Testis (tissue), 2 donors: ENCODE results near the gene PLEKHM2.

Source experiments
- CTCF ChIP-seq, 3 experiments: fragments of 450-650 bp in 2 of 3; fragments of 200-600 bp in 1 of 3; sonication (generic) in 1 of 3; IDR thresholded peaks; one replicate each; pipeline ENCODE4 v1.5.1; 2016 to 2019; ENCODE audit warnings: antibody characterized with exemption in 3 of 3, mild to moderate bottlenecking in 2 of 3, moderate library complexity in 1 of 3
- POLR2A ChIP-seq: fragments of 450-650 bp; IDR thresholded peaks from one replicate; pipeline ENCODE4 v1.6.1; 2017; ENCODE audit warnings: antibody characterized with exemption, mild to moderate bottlenecking, moderate library complexity

GRCh38 chr1:15696956-15697521 lies 12.9 kb downstream of the PLEKHM2 start:
- TF ChIP-seq CTCF (IDR thresholded peaks at IDR 0.05) = no peak
- no peak for TF ChIP-seq POLR2A
